ENCODE data around the gene RBM4.

Gene RBM4

DNA sequence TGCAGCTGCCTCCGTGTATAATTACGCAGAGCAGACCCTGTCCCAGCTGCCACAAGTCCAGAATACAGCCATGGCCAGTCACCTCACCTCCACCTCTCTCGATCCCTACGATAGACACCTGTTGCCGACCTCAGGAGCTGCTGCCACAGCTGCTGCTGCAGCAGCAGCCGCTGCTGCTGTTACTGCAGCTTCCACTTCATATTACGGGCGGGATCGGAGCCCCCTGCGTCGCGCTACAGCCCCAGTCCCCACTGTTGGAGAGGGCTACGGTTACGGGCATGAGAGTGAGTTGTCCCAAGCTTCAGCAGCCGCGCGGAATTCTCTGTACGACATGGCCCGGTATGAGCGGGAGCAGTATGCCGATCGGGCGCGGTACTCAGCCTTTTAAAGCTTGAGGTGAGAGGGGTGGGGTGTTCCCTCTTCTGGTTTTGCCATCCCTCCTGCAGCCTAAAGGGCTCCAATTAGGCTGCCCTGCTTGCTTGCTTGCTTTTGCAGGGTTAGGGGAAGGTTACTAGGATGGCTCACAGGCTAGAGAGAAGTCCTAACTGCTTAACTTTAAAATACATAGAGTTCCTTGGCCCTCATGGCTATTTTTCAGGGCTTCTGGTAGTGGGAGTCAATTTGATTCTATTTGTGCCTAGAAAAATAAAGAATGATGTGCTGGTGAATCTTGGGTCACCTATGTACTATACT lies 5.4 kb downstream of the RBM4 start:
- TF ChIP-seq ZFX (IDR thresholded peaks at IDR 0.05; ENCODE audit: borderline replicate concordance) (no peak), CTCF (IDR thresholded peaks at IDR 0.05) (no peak)
- no peak overlapping the region for H3K27ac ChIP-seq

DNA sequence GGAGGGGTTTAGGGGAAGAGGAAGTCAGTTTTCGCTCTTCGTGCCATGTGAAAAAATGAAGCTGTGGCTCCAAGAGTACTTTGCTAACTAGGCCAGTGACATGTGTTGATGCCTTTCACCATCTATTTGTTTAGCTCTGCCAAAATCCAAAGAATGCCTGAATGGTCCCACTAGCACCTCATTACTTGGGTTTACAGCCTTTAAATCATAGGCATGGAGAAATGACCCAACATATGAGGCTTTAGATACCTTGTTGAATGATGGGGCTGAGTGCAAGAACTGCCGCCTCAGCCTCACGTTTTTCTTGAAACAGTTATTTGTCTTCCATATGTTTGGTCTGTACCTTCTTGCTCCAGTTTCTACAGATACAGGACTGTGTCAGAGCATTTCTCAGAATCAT lies 8.3 kb downstream of the RBM4 start:
- no peak for TF ChIP-seq CTCF (IDR thresholded peaks at IDR 0.05)
- no peak for TF ChIP-seq ZFX (IDR thresholded peaks at IDR 0.05; ENCODE audit: borderline replicate concordance)
- H3K27ac ChIP-seq = no peak overlapping the region

DNA sequence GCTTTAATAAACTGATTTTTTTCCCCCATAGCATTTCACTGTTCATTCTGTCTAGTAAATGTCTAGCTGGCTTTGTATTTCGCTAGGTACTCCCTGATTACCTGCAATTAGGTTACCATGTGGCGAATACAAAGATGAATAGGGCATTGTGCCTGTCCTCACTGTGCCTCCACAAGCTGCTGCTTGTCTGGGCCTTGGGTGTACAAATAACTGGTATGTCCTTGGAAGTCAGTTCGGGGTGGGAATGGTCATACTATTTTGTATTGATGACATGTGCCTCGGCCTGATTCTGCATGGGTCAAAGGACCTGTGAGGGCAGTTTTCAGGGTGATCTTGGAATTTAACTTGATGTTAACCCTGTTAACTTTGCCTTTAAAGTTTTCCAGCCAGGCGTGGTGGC lies 11.4 kb downstream of the RBM4 start:
- H3K27ac ChIP-seq = no peak overlapping the region
- TF ChIP-seq ZFX (IDR thresholded peaks at IDR 0.05; ENCODE audit: borderline replicate concordance) = no peak
- TF ChIP-seq CTCF (IDR thresholded peaks at IDR 0.05) = no peak

DNA sequence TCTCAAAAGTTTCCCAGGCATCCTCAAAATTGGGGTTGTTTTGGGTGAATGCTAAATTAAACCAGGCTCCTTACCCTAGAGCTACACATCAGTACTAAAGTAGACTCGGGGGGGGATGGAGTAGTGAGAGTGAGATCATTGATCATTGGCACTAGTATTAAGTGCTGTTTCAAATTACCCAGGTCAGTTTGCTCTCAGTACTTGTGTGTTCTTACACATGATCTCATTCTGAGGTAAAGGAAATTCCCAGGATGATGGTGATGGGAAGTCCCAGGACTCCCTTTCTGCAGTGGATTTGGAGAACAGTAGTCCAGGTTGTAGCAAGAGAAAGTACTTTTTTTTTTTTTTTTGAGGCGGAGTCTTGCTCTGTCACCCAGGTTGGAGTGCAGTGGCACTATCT lies 12.5 kb downstream of the RBM4 start:
- no peak for TF ChIP-seq ZFX (IDR thresholded peaks at IDR 0.05; ENCODE audit: borderline replicate concordance)
- no peak for TF ChIP-seq CTCF (IDR thresholded peaks at IDR 0.05)
- H3K27ac ChIP-seq = no peak overlapping the region

GRCh38 chr11:66652651-66653050 lies 14.1 kb downstream of the RBM4 start:
- H3K27ac ChIP-seq = no peak overlapping the region; the same call in 1 of the 2 replicates
- TF ChIP-seq ZFX (IDR thresholded peaks at IDR 0.05; ENCODE audit: borderline replicate concordance) (no peak), CTCF (IDR thresholded peaks at IDR 0.05) (no peak)

DNA sequence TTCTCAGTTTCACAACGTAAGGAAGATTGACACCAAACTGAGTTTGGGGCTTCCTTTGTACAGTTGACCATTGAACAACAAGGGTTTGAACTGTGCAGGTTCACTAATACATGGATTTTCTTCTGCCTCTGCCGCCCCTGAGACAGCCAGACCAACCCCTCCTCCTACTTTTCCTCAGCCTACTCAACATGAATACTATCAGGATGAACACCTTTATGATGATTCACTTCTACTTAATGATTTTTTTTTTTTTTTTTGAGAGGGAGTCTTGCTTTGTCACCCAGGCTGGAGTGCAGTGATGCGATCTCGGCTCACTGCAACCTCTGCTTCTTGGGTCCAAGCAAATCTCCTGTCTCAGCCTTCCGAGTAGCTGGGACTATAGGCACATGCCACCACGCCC lies 14.6 kb downstream of the RBM4 start:
- no peak overlapping the region for H3K27ac ChIP-seq
- TF ChIP-seq CTCF (IDR thresholded peaks at IDR 0.05) (no peak), ZFX (IDR thresholded peaks at IDR 0.05; ENCODE audit: borderline replicate concordance) (no peak)

DNA sequence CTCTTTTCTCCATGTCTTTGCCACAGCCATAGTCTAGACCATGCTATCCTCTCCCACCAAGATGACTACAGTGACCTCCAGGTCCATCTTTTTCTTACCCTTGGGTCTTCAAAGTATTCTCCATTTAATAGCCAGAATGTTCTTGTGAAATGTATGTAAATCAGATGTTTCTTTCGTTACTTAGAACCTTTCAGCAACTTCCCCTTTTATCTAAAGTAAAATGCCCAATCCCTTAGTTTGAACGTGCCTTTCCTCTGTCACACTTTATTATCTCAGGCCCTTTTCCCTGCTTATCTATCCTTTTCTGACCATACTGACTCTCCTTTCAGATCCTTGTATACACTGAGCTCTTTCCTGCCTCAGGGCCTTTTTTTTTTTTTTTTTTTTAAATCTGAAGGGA lies 21.3 kb downstream of the RBM4 start:
- TF ChIP-seq CTCF (IDR thresholded peaks at IDR 0.05) = no peak
- TF ChIP-seq ZFX (IDR thresholded peaks at IDR 0.05; ENCODE audit: borderline replicate concordance) = no peak
- H3K27ac ChIP-seq = peak overlapping the region; percentile 33

Measured in 22Rv1 (cell line).